Measurements from ENCODE around the gene TULP1. TPM values are rescaled to one million over a fixed set of nuclear protein-coding genes. Genes with fewer than 3 reads are reported as not detected.
"Not testable (repeated sequence)": the region's sequence is repeated elsewhere in the genome, so short reads cannot be mapped to it uniquely, and the experiment has no call there.

The TULP1 gene
- total RNA-seq, 4 donors from 2014 or later, result not detected

GRCh38 chr6:35522151-35522550 lies 9.5 kb upstream of the TULP1 start:
- Histone ChIP-seq H3K4me1 (peaks cover 0 to 10% of the 10 kb centered on the region in 2 donors), H3K27ac (no peak overlapping the region), H3K36me3 (no peaks in the 10 kb centered on the region), H3K9me3 (no peaks in the 10 kb centered on the region), H3K27me3 (no peaks in the 10 kb centered on the region), H3K4me3 (replicated peaks in 1 of 3) (no peak overlapping the region)
- DNase-seq, result no peak
- intact Hi-C loops (cut with DNase I), result loop anchor here (2.0 to 10.0 kb wide), 3 partner anchors 60 to 215 kb away; partner anchors contain the start of gene ARMC12
- no peak for TF ChIP-seq POLR2A (IDR thresholded peaks at IDR 0.05)
- TF ChIP-seq CTCF (IDR thresholded peaks at IDR 0.05), result no peak
- WGBS, 2 donors, result 62 to 82% methylated on average over 9 to 11 of the region's 12 CpGs

GRCh38 chr6:35521235-35521634 lies 8.5 kb upstream of the TULP1 start:
- Histone ChIP-seq H3K4me3 (replicated peaks in 1 of 3) (no peak overlapping the region), H3K36me3 (no peaks in the 10 kb centered on the region), H3K9me3 (no peaks in the 10 kb centered on the region), H3K27me3 (no peaks in the 10 kb centered on the region), H3K4me1 (peaks cover 0 to 10% of the 10 kb centered on the region in 2 donors), H3K27ac (no peak overlapping the region)
- WGBS, 2 donors, result 78 to 81% methylated on average over 4 of the region's 4 CpGs
- no peak for TF ChIP-seq CTCF (IDR thresholded peaks at IDR 0.05)
- TF ChIP-seq POLR2A (IDR thresholded peaks at IDR 0.05), result no peak
- no peak for DNase-seq
- intact Hi-C loops (cut with DNase I), result loop anchor here (5.0 to 10.0 kb wide), 2 partner anchors 61 to 114 kb away; no protein-coding TSS in a partner anchor

- Histone ChIP-seq H3K36me3 (no peaks in the 10 kb centered on the region), H3K27me3 (no peaks in the 10 kb centered on the region), H3K27ac (no peak overlapping the region), H3K4me1 (peaks cover 0 to 10% of the 10 kb centered on the region in 2 donors), H3K4me3 (replicated peaks in 1 of 3) (no peak overlapping the region), H3K9me3 (no peaks in the 10 kb centered on the region)
- TF ChIP-seq CTCF (IDR thresholded peaks at IDR 0.05), result no peak
- no peak for TF ChIP-seq POLR2A (IDR thresholded peaks at IDR 0.05)
- DNase-seq, result no peak
- intact Hi-C loops (cut with DNase I), result loop anchor here (5.0 to 10.0 kb wide), 2 partner anchors 63 to 115 kb away; no protein-coding TSS in a partner anchor
- WGBS, 2 donors, result 85 to 91% methylated on average over 9 of the region's 9 CpGs
Measured at GRCh38 chr6:35519313-35520015, 6.8 kb upstream of the TULP1 start.

- no peak overlapping the region for H3K27ac ChIP-seq
- no peaks in the 10 kb centered on the region for H3K36me3 ChIP-seq
- no peaks in the 10 kb centered on the region for H3K9me3 ChIP-seq
- intact Hi-C loops (cut with DNase I), result no loop called here
- no peak for TF ChIP-seq CTCF (IDR thresholded peaks at IDR 0.05)
- no peak for TF ChIP-seq POLR2A (IDR thresholded peaks at IDR 0.05)
- no peak for DNase-seq
- no peaks in the 10 kb centered on the region for H3K27me3 ChIP-seq
- WGBS, 2 donors, result 93 to 94% methylated on average over 6 of the region's 6 CpGs
- H3K4me1 ChIP-seq, result peaks cover 0 to 10% of the 10 kb centered on the region in 2 donors
- no peak overlapping the region for H3K4me3 ChIP-seq (replicated peaks in 1 of 3)
Measured at GRCh38 chr6:35518566-35519312, 6.0 kb upstream of the TULP1 start.

GRCh38 chr6:35517978-35518377 lies 5.3 kb upstream of the TULP1 start:
- H3K4me1 ChIP-seq; H3K9me3 ChIP-seq; H3K27ac ChIP-seq; H3K4me3 ChIP-seq (replicated peaks in 1 of 3); H3K36me3 ChIP-seq; intact Hi-C loops (cut with DNase I); H3K27me3 ChIP-seq; DNase-seq: not testable (repeated sequence)
- 85 to 91% methylated on average over 7 of the region's 7 CpGs for WGBS, 2 donors
